ENCODE data around the gene USP25.
A peak's percentile ranks its signal among the peaks of the same experiment; 100 is the strongest.

Gene USP25, protein sequence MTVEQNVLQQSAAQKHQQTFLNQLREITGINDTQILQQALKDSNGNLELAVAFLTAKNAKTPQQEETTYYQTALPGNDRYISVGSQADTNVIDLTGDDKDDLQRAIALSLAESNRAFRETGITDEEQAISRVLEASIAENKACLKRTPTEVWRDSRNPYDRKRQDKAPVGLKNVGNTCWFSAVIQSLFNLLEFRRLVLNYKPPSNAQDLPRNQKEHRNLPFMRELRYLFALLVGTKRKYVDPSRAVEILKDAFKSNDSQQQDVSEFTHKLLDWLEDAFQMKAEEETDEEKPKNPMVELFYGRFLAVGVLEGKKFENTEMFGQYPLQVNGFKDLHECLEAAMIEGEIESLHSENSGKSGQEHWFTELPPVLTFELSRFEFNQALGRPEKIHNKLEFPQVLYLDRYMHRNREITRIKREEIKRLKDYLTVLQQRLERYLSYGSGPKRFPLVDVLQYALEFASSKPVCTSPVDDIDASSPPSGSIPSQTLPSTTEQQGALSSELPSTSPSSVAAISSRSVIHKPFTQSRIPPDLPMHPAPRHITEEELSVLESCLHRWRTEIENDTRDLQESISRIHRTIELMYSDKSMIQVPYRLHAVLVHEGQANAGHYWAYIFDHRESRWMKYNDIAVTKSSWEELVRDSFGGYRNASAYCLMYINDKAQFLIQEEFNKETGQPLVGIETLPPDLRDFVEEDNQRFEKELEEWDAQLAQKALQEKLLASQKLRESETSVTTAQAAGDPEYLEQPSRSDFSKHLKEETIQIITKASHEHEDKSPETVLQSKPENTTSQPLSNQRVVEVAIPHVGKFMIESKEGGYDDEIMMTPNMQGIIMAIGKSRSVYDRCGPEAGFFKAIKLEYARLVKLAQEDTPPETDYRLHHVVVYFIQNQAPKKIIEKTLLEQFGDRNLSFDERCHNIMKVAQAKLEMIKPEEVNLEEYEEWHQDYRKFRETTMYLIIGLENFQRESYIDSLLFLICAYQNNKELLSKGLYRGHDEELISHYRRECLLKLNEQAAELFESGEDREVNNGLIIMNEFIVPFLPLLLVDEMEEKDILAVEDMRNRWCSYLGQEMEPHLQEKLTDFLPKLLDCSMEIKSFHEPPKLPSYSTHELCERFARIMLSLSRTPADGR
- total RNA-seq, result 98.3 to 175 (median 132) reads per million in 18 experiments

DNA sequence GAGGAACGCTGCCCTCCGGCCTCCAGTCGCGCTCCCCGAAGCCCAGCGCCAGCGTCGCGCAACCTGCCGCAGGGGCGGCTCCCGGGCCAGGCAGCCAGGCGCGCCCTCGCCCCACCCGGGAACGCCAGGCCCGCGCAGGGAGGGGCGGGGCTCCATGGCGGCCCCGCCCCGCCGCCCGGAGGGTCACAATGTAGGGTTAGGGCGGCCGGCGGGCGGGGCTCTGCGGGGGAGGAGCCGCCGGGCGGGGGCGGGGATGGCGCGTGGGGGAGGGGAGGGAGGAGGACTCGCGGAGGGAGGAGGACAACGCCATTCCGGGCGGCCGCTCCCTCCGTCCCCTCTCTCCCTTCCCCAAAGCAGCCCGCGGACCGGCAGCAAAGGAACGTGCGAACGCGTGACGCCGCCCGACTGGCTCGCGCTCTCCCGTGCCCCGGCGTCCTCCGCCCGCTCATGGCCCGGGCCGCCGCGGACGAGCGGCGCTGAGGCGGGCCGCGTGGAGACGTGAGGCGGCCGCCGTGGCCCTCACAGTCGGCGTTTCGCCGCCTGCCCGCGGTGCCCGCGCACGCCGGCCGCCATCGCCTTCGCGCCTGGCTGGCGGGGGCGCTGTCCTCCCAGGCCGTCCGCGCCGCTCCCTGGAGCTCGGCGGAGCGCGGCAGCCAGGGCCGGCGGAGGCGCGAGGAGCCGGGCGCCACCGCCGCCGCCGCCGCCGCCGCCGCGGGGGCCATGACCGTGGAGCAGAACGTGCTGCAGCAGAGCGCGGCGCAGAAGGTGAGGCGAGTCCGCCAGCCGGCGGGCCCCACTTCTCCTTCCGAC lies at the start of gene USP25:
Gene USP25, plus strand, starts transcription at position 309 of the 810 bp plus-strand sequence. Its CDS starts 412 bp downstream, at position 721.
- peak; percentile 92 to 93 for DNase-seq

DNA sequence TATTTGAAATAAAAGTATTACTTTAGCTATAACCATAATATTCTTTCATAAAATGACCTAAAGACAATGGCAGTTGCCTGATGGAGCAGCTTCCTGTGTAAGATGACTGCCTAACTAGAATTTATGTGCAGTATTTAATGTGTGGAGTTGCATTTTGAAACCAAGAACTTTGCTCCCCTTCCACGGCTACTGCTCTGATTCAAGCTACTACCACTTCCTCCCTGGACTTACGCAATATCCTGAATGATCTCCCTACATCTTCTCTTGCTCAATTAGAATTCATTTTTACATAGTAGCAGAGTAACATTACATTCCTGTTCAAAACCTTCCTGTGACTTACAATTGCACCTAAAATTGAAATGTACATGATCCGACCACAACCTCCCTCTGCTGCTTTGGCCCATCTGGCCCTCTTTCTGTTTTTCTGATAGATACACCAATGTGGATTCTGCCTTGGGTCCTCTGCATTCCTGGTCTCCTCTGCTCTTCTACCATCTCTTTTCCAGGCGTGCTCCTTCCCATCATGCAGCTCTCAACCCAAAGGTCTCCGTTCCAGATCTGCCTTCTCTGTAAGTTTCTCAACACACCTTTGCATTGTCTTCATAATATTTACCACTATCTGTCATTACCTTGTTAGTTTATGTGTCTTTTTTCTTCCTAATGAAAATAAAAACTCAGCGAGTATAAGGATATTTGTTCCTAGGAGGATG lies 47.4 kb upstream of the USP25 start:
- peak; percentile 86 to 94 for DNase-seq

DNA sequence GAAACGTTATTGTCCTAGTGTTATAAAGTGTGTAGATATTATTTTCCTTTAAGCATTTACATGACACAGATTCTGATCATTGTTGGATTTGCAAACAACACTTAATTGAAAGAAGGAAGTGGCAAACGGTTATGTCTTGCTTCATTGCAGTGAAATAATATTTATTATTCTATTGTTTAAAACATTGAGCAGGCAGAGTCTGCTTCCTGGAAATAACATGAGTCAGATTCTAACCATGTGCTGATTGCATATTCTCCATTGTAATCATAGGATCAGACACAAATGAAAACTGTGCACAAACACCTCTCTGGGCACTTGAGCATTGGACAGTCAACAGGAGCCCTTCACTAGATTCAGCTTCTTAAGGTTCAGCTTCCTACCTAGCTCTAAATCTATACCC lies 46.8 kb upstream of the USP25 start:
- peak; percentile 79 to 95 for DNase-seq

DNA sequence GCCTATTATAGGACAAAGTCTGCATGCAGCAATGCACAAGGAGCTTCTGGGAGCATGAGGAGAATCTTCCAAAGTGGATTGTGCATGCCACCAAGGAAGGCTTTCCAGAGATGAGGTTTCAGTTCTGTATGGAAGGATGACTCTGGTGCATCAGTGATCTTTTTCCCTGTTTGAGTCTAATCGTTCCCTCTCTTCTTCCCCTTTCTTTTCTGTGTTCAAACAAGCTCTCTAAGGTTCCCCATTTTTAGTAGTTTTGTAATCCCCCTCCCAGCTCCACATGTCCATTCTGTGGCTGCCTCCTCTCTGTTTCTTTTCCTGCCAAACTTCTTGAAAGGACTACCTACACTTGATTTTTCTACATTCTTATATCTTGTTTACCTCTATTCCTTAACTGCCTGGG lies 43.3 kb upstream of the USP25 start:
- DNase-seq, result peak; percentile 67 to 88

DNA sequence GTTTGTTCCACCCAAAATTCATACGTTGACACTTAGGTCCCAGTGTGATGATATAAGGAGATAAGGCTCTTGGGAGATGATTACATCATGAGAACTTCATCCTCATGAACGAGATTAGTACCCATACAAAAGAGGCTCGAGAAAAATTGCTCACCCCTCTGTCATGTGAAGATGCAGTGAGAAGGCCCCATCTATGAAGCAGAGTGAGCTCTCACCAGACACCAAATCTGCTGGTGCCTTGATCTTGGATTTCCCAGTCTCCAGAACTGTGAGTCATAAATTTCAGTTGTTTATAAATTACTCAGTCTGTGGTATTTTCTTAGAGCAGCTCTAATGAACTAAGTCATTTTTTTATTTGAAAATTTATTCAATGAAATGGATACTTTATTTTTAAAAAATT lies 42.6 kb upstream of the USP25 start:
- peak; percentile 5 to 12 for DNase-seq

DNA sequence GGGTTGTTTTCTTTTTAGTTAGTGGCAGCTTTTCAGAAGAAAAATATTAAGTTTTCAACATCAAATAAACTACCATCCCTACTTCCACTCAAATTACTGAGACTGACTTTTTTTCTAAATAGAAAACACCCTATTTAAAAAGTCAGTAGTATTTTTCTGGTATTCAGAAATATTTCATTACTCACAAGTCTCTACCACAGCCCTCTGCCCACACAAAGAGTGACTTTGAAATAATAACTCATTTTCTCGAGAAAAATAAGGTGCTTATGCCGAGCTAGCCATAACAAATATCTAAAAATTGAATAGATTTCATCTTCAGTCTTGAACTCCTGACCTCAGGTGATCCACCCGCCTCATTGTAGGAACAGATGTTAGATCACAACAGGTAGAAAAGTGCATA lies 41.8 kb upstream of the USP25 start:
- DNase-seq, result peak in 1 of 2 donors; percentile 35

DNA sequence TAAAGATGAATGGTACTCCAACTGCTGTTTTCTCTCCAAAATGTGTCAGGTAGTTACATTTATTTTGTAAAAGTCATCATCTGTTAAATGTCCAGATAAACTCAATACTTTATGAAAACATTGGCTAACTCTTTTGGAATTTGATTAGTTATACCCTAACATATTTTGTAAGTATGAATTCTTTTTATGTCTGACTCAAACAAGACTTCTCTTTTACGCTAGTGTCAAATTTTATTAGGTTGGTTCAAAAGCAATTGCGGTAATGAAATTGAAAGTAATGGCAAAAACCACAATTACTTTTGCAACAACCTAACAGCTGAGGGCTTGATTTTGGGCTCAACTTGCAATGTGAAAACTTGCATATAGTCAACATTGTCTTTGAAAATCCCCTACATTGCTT lies 41.0 kb upstream of the USP25 start:
- DNase-seq, result peak; percentile 59 to 82

DNA sequence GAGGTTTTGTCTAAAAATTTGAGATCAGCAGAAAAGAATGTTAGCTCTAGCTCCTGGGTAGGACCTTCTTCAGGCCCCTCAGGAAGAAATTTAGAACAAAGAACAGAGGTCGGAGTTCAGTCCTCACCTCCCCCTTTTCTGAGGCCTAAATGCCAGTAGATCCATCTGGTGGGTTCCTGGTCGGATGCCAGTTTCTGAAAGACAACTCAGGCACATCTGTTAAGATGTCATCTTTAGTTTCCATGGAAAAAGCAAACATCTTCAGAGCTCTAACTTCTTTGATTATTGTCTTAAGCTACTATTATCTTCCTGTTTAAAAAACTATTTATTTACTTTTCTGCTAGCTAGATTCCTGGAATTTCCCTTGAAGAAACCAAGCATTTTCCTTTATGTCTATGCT lies 37.1 kb upstream of the USP25 start:
- no peak for DNase-seq

DNA sequence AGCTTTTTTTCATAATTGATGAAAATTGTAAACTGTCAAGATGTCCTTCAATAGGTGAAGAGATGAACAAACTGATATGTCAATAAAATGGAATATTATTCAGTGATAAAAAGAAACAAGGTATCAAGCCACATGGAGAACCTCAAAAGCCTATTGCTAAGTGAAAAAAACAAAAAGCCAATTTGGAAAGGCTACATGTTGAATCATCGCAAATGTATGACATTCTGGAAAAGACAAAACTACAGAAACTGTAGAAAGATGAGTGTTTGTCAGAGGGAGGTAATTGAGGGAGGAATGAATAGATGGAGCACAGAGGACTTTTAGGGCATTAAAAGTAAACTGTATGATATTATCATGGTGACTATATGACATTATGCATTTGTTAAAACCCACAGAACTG lies 34.5 kb upstream of the USP25 start:
- no peak for DNase-seq

DNA sequence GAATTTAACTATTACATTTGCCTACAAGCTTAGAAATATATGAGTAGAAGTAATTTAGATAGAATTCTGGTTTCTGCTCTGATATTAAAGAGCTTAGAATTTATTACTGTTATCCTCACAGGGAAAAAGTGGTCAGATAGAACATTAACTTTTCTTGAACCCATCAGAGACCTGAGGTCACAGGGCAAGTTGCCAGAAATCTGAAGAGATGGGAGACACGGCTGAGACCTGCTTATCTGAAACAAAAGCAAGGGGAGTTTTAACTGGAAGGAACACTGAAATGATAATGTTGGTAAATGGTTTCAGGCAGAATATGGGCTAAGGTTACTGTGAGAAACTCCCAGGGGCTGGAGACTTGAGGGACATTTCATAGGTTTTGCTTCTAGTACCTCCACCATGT lies 28.0 kb upstream of the USP25 start:
- no peak for DNase-seq

DNA sequence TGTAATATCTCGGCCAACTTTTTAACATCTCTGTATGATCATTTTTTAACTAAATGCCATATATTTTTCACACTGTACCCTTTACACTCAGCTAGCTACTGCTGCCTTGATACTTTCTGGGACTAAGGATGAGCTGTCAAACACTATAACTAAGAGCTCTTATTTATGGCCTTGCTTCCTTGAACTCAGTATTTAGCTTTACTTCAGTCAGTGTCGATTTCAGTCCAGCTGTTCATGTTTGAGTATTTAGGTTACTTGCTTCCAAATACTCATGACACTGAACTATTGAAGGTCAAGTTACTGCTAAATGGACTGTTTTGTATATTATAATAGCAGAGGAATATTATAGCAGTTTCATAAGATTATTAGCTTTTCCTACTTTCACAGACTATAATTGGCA lies 25.9 kb upstream of the USP25 start:
- no peak for DNase-seq

DNA sequence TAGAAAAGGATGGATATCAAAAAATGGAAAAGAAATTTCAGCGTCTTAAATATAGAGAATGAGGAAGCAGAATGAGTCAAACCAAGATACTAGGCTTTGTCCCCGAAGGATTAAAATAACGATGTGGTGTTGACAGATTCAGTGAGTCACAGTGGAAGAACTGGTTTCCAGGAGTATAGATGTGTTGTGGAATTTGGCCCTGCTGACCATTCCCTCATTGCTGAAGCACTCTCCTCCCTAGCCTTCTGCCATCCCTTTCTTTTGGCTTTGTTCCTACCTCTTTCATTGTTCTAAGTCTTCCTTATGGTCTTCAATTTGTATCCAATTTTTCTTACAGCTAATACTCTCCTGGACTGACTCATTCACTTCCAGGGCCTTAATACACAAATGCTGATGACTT lies 23.1 kb upstream of the USP25 start:
- peak in 1 of 2 donors; percentile 11 for DNase-seq

DNA sequence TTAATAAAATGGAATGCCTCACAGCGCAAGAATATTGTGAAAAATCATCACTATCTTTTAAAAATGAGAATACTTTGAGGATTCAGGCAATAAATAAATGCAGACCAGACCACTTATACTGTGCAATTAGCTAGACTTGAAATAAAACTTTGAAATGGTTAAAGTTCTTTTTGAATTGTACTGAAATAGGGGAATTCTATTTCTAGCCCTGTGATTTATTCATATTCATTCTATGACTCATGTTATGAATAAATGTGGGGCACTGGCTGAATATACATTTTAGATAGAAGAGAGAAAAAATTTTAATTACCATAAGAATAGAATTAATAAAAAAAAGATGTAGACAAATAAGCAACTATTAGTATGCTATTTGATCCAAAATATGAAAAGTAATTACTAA lies 16.4 kb upstream of the USP25 start:
- no peak for DNase-seq

DNA sequence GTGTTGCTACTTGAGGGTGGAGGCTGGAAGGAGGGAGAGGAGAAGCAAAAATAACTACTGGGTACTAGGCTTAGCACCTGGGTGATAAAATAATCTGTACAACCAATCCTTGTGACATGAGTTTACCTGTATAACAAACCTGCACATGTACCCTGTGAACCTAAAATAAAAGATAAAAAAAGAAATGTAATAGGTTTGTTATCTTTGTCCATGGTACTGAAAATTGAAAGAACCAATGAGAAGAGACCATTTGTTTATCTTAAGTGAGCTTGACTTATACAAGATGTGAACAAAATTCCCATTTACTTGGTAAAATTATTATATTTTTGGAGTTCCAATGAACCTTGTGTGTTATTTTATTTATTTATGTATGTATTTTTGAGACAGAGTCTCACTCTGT lies 11.1 kb upstream of the USP25 start:
- DNase-seq, result no peak

DNA sequence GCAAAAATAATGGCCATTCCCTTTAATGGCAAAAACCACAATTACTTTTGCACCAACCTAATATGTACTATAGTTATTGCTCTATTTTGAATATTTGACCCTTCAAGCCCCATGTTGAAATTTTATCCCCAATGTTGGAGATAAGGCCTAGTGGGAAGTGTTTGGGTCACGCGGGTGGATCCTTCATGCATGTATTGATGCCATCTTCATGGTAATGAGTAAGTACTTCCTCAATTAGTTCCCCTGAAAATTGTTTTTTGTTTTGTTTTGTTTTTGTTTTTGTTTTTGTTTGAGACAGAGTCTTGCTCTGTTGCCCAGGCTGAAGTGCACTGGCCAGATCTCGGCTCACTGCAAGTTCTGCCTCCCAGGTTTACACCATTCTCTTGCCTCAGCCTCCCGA lies 9.8 kb upstream of the USP25 start:
- DNase-seq, result peak; percentile 26 to 55

DNA sequence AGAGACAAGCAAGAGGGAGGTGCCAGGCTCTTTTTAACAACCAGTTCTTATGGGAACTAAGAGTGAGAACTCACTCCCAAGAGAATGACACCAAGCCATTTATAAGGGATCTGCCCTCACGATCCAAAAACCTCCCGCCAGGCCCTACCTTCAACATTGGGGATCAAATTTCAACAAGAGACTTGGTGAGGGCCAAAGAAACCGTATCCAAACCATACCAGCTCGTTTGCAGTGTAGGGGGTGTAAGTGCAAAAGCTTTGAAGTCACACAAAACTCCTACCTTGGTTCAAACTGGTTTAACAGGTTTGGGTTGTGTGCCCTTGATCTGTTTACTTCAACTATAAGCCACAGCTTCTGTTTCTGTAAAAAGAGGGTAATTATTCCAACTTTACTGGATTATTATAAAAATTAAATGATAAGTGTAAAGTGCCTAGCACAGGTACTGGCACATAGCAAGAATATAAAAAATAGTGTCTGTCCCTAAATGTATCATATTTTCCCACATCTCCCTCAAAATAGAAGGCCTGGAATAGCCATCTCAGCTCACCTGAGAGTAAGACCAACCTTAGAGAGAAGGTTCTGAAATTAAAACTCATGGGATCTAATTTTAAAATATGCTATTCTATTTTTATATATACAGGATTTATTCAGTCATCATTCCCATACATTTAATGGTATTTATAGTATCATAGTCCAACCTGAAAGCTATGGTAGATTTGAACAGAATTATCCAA lies 7.0 kb upstream of the USP25 start:
- DNase-seq, result no peak

DNA sequence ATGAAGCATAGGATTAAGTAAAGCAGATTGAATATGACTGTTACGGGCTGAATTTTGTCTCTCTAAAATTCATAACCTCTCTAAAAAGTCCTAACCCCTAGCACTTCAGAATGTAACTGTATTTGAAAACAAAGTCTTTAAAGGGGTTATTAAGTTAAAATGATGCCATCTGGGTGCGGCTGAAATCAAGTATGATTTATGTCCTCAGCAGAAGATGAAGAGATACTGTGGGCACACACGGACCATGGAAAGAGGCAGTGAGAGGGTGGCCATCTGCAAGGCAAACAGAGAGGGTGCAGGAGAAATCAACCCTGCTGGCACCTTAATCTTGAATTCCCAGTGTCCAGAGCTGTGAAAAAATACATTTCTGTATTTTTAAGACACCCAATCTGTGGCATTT lies 3.8 kb upstream of the USP25 start:
- DNase-seq, result no peak

DNA sequence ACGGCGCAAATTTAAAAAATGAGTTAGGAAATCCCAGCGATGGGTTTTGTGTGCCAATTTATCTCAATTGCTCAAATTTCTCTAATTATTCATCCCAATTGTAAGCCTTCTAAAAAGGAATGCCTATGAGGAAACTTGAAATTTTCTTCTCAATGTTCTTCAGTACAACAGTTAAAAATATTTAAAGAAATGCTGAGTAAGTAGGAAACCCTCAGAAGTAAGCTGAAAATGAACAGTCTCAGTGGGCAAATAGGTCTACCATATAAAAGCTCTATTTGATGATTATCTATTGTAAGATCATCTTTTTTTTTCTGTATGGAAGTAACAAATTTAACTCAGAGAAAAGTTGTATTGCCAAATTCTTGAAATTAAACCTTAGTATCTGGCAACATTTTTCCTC lies 1.7 kb upstream of the USP25 start:
- DNase-seq, result no peak

DNA sequence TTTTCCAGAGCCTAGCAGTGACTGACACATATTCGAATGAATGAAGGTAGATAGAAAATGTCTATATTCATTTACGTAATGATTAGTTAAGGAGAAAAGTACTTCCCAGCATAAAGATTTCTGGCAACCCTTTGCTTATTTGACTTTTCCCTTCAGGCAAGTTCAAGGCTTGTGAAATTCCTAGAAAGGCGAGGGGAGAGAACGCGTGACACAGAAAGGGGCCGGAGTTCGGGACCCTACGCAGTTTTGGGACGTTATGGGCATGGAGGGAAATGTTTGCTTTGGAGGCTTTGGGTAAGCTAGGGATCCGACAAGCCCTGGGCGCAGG lies 472 bp upstream of the USP25 start:
- DNase-seq, result no peak

DNA sequence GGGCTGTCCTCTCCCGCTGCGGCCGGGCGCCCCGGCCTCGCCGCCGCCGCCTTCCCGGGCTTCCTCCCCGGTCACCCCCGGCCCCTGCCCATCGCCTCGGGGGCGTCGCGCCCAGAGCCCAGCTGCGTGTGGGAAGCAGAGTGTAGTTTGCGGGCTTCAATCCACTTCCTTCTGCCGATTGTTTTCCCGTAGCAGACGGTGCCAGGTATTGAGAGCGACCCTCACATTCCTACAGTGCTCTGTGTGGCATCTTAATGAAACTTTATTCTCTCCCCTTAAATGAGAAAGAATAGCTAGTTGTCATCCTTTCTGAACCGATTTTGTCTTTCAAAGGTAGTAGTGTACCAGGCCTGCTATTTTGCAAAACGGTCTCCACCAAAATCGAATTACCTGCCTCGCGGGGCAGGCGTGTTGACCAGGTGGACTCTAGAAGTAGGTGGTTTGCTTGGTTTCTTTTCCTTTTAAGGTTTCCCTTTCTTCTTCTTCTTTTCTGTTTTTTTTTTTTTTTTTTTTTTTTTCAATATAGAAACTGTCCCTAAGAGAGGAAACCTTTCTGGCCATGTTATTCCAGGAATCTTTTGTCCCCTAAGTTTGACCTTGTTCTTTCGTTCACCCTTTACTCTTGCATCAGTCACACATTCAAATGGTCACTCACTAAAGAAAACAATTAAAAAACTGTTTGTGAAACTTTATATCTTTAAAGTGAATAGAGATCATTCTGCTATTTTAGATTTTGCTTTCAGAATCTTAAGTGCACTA lies 881 bp downstream of the USP25 start:
- peak in 1 of 2 donors; percentile 36 for DNase-seq
